Measurements from ENCODE around the gene ITSN2.

DNA sequence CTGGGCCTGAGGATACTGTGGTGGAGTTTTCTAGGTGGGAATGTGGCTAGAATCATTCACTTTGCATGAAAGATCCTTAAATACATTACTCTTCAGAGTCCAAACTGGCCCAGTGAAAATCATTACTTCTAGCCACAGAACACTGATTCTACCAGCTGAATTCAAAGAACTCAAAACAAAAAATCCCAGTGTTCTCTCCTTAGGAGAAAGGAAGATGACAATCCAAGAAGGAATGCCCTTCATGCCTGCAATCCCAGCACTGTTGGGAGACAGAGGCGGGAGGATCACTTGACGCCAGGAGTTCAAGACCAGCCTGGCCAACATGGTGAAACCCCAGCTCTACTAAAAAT, 150.3 kb downstream of the ITSN2 start:
- TF ChIP-seq, protein P1, sequence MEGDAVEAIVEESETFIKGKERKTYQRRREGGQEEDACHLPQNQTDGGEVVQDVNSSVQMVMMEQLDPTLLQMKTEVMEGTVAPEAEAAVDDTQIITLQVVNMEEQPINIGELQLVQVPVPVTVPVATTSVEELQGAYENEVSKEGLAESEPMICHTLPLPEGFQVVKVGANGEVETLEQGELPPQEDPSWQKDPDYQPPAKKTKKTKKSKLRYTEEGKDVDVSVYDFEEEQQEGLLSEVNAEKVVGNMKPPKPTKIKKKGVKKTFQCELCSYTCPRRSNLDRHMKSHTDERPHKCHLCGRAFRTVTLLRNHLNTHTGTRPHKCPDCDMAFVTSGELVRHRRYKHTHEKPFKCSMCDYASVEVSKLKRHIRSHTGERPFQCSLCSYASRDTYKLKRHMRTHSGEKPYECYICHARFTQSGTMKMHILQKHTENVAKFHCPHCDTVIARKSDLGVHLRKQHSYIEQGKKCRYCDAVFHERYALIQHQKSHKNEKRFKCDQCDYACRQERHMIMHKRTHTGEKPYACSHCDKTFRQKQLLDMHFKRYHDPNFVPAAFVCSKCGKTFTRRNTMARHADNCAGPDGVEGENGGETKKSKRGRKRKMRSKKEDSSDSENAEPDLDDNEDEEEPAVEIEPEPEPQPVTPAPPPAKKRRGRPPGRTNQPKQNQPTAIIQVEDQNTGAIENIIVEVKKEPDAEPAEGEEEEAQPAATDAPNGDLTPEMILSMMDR (IDR thresholded peaks at IDR 0.05), result no peak
- no peak for TF ChIP-seq POLR2A (IDR thresholded peaks at IDR 0.05)

Data from lower leg skin (tissue), 3 donors.